GM12878 (cell line): ENCODE measurements around the gene AMIGO2. TPM values are rescaled to one million over a fixed set of nuclear protein-coding genes. Genes with fewer than 3 reads are reported as not detected.

Experiments
- ATAC-seq: fragments of 200-7000 bp; cut with Tn5 transposase; 3 replicates; pipeline ENCODE4 v1.9.1; 2020; ENCODE audit warnings: mild to moderate bottlenecking, moderate library complexity
- BruUV-seq: library from RNA; stranded (reverse); fragments of 400-500 nt; replicated peaks from 2 replicates; lab custom pipeline; 2021; lab: Mats Ljungman, UMichigan
- CTCF ChIA-PET: fragments of 300-600 bp; sonication (Branson Sonifier 250); formaldehyde crosslinking; extraction: SDS; loops from one replicate; lab custom pipeline; 2021; ENCODE audit warnings: inconsistent platforms; lab: Yijun Ruan, JAX
- POLR2A ChIA-PET: fragments of 350-600 bp; formaldehyde crosslinking; extraction: SDS; loops from one replicate; lab custom pipeline; 2021; ENCODE audit warnings: inconsistent platforms; lab: Charles Lee
- RAD21 ChIA-PET: fragments of 300-600 bp; sonication (Branson Sonifier 250); formaldehyde crosslinking; loops from one replicate; lab custom pipeline; 2023; ENCODE audit warnings: antibody characterized with exemption; ENCODE audit not compliant: unreplicated experiment; lab: Charles Lee
- SMC1A ChIA-PET: fragments of 300-600 bp; sonication (Branson Sonifier 250); formaldehyde crosslinking; loops from one replicate; lab custom pipeline; 2023; ENCODE audit not compliant: unreplicated experiment, uncharacterized antibody; lab: Charles Lee
- DNase-seq: peaks from one replicate; pipeline ENCODE4 v3.0.0-alpha.2; 2011; ENCODE audit warnings: low read depth, low spot score
- FAIRE-seq: peaks from 3 replicates; lab custom pipeline; 2011; peaks lifted over from hg19 to GRCh38; lab: Jason Lieb, UNC
- H2AFZ ChIP-seq: 2 replicates; pipeline ENCODE4 v1.6.0; 2011; ENCODE audit warnings: low read depth, low read length, control low read depth; ENCODE audit not compliant: control insufficient read depth
- H3K27ac ChIP-seq: 2 replicates; pipeline ENCODE4 v1.5.1; 2011; ENCODE audit warnings: control low read depth; ENCODE audit not compliant: control insufficient read depth, insufficient read depth
- H3K27me3 ChIP-seq, 2 experiments: replicated peaks in 1 of 2; 2 replicates each; pipeline versions ENCODE4 v1.6.0 to v1.6.1; 2011; ENCODE audit warnings: low read length in 1 of 2; ENCODE audit not compliant: control insufficient read depth in 2 of 2, insufficient read depth in 2 of 2
- H3K36me3 ChIP-seq, 2 experiments: 2 replicates each; pipeline ENCODE4 v1.5.1; 2011; ENCODE audit warnings: low read length in 1 of 2; ENCODE audit not compliant: control insufficient read depth in 2 of 2, insufficient read depth in 2 of 2
- H3K4me1 ChIP-seq: 2 replicates; pipeline ENCODE4 v1.6.1; 2011; ENCODE audit warnings: mild to moderate bottlenecking, low read length, moderate library complexity, mixed read lengths; ENCODE audit not compliant: control insufficient read depth, insufficient read depth
- H3K4me2 ChIP-seq: 2 replicates; pipeline ENCODE4 v1.6.0; 2011; ENCODE audit warnings: control low read depth; ENCODE audit not compliant: control insufficient read depth, insufficient read depth
- H3K4me3 ChIP-seq: fragments of 200-600 bp; sonication (generic); 2 replicates; pipeline ENCODE4 v1.5.1; 2016
- H3K79me2 ChIP-seq: 2 replicates; pipeline ENCODE4 v1.6.0; 2011; ENCODE audit warnings: low read length; ENCODE audit not compliant: control insufficient read depth, insufficient read depth
- H3K9ac ChIP-seq: 2 replicates; pipeline ENCODE4 v1.8.0; 2011; ENCODE audit warnings: low read length, control low read depth, mixed read lengths; ENCODE audit not compliant: control insufficient read depth, insufficient read depth
- H3K9me3 ChIP-seq: replicated peaks from 3 replicates; pipeline ENCODE4 v1.5.1; 2011; ENCODE audit warnings: mild to moderate bottlenecking, low read length; ENCODE audit not compliant: control insufficient read depth, insufficient read depth
- H4K20me1 ChIP-seq: 2 replicates; pipeline ENCODE4 v1.6.0; 2011; ENCODE audit not compliant: control insufficient read depth, insufficient read depth
- CREB1 ChIP-seq: IDR thresholded peaks from 2 replicates; pipeline ENCODE4 v1.6.1; 2012; ENCODE audit warnings: low read depth, mild to moderate bottlenecking, inconsistent platforms
- KAT2A ChIP-seq: conservative IDR thresholded peaks from 2 replicates; pipeline ENCODE4 v1.6.1; 2011; ENCODE audit warnings: low read depth, low read length; ENCODE audit not compliant: control insufficient read depth
- KDM1A ChIP-seq: fragments of 200-600 bp; sonication (generic); IDR thresholded peaks from 2 replicates; pipeline ENCODE4 v1.6.1; 2016; ENCODE audit warnings: borderline replicate concordance
- PML ChIP-seq: IDR thresholded peaks from 2 replicates; pipeline ENCODE4 v1.6.1; 2012; ENCODE audit warnings: low read length, inconsistent platforms
- RELA ChIP-seq: fragments of 450-650 bp; IDR thresholded peaks from 2 replicates; pipeline ENCODE4 v1.8.0; 2014; ENCODE audit warnings: borderline replicate concordance; ENCODE audit not compliant: partially characterized antibody
- SMARCA5 ChIP-seq: fragments of 450-650 bp; IDR thresholded peaks from 2 replicates; pipeline ENCODE4 v1.6.1; 2017; ENCODE audit warnings: mild to moderate bottlenecking
- WRNIP1 ChIP-seq: IDR thresholded peaks from 2 replicates; pipeline ENCODE4 v1.6.1; 2011; ENCODE audit warnings: low read depth, low read length, improper control_type of control experiment, borderline replicate concordance
- WGBS: methylation state at CpG from one replicate; pipeline ENCODE4 v1.1.6; 2016; ENCODE audit warnings: low lambda C conversion rate; ENCODE audit not compliant: insufficient replicate concordance, insufficient coverage; ENCODE audit errors: missing lambda C conversion rate; 5-methylcytosine and 5-hydroxymethylcytosine counted together
- in situ Hi-C: fragments of 300-500 bp; cut with MboI; formaldehyde crosslinking; loops from 9 replicates; pipeline ENCODE4 v1.14.3; 2018; ENCODE audit warnings: mixed read lengths
- intact Hi-C: fragments of 100-400 bp; cut with micrococcal nuclease; formaldehyde crosslinking; loops from one replicate; pipeline ENCODE4 v1.14.2; 2022; ENCODE audit not compliant: unreplicated experiment
- polyA plus RNA-seq, 11 experiments: library from polyadenylated mRNA; depleted of rRNA in 4 of 11; unstranded in 6 of 11; stranded (reverse) in 5 of 11; fragments of >200 nt; fragmentation: Nextera tagmentation in 4 of 11; fragmentation: Illumina TruSeq in 1 of 11; extraction: Ambion mirVana in 4 of 11; extraction: Trizol in 1 of 11; gene quantifications; 1 replicate in 1 of 11; 2 replicates in 10 of 11; pipeline versions ENCODE4 v1.2.1 to v1.2.3, GENCODE V29; 2011 to 2016; ENCODE audit warnings: inconsistent platforms in 2 of 11, missing spikeins in 2 of 11, low read depth in 1 of 11
- total RNA-seq, 4 experiments: library from RNA; depleted of rRNA in 3 of 4; stranded (reverse); fragments of >200 nt in 3 of 4; fragmentation: Illumina TruSeq in 1 of 4; extraction: Trizol in 1 of 4; gene quantifications; 2 replicates each; pipeline versions ENCODE4 v1.2.1 to v1.2.3, GENCODE V29; 2013 to 2021
- TF ChIP-seq, protein P1 (sequence below): fragments of 450-650 bp; IDR thresholded peaks from 2 replicates; pipeline ENCODE4 v1.6.1; 2017; ENCODE audit warnings: low read depth, mild to moderate bottlenecking, moderate library complexity
- TF ChIP-seq, protein P2 (sequence below), 3 experiments: IDR thresholded peaks in 2 of 3; conservative IDR thresholded peaks in 1 of 3; 2 replicates each; pipeline ENCODE4 v1.5.1; 2011; ENCODE audit warnings: low read depth in 3 of 3, low read length in 3 of 3, mild to moderate bottlenecking in 3 of 3, control low read depth in 2 of 3, moderate library complexity in 2 of 3, inconsistent platforms in 1 of 3, mixed read lengths in 1 of 3; ENCODE audit not compliant: control insufficient read depth in 2 of 3, insufficient read depth in 1 of 3; ENCODE audit errors: extremely low read depth in 1 of 3

AMIGO2 gene
- total and polyA plus RNA-seq, 10 of the 15 experiments (the other 5 are each of a cell fraction or from before 2014, with no cell fraction given): 0.03 to 0.15 (median 0.11) TPM; not detected in 7

DNA sequence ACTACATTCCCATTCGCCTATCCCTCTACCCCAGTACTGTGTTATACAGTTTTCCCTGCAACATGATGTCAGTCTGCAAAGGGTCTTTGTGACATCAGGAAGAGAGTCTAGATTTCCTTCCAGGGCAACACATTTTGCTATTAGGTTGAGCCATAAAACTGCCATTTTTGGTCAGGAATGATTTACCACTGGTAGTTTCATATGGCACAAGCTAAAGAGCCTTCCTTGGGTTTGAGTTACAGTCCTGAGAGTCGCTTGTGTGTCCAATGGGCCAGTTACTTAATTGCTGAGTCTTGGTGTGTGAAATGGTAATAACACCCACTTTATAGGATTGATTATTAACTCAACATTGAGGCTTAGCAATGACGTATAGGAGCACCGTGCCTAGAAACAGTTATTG lies 22.6 kb upstream of the AMIGO2 start:
- H3K4me1 ChIP-seq: no peaks in the 10 kb centered on the region
- no peak overlapping the region for H2AFZ ChIP-seq
- H3K9ac ChIP-seq: no peak overlapping the region
- H3K27me3 ChIP-seq: peaks cover 0 to 3% of the 10 kb centered on the region in 2 experiments; a peak in 3 of 4 replicates
- RAD21 ChIA-PET: no interaction called here
- SMC1A ChIA-PET: interaction anchor here (0.9 kb wide), 1 partner anchor 40 kb away, joined by 5 read pairs; no protein-coding TSS in a partner anchor
- BruUV-seq: no TSS peak
- no peak for DNase-seq
- intact Hi-C loops (no loop called here), in situ Hi-C loops (no loop called here)
- TF ChIP-seq KDM1A (no peak), CREB1 (no peak), KAT2A (no peak), SMARCA5 (no peak), RELA (no peak), PML (no peak), WRNIP1 (no peak)
- TF ChIP-seq, protein P1, sequence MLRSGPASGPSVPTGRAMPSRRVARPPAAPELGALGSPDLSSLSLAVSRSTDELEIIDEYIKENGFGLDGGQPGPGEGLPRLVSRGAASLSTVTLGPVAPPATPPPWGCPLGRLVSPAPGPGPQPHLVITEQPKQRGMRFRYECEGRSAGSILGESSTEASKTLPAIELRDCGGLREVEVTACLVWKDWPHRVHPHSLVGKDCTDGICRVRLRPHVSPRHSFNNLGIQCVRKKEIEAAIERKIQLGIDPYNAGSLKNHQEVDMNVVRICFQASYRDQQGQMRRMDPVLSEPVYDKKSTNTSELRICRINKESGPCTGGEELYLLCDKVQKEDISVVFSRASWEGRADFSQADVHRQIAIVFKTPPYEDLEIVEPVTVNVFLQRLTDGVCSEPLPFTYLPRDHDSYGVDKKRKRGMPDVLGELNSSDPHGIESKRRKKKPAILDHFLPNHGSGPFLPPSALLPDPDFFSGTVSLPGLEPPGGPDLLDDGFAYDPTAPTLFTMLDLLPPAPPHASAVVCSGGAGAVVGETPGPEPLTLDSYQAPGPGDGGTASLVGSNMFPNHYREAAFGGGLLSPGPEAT: no peak
- TF ChIP-seq, protein P2, sequence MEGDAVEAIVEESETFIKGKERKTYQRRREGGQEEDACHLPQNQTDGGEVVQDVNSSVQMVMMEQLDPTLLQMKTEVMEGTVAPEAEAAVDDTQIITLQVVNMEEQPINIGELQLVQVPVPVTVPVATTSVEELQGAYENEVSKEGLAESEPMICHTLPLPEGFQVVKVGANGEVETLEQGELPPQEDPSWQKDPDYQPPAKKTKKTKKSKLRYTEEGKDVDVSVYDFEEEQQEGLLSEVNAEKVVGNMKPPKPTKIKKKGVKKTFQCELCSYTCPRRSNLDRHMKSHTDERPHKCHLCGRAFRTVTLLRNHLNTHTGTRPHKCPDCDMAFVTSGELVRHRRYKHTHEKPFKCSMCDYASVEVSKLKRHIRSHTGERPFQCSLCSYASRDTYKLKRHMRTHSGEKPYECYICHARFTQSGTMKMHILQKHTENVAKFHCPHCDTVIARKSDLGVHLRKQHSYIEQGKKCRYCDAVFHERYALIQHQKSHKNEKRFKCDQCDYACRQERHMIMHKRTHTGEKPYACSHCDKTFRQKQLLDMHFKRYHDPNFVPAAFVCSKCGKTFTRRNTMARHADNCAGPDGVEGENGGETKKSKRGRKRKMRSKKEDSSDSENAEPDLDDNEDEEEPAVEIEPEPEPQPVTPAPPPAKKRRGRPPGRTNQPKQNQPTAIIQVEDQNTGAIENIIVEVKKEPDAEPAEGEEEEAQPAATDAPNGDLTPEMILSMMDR (IDR thresholded peaks at IDR 0.05 in 2 of 3, conservative IDR thresholded peaks at IDR 0.05 in 1 of 3; ENCODE audit: control insufficient read depth in 2 of 3, extremely low read depth in 1 of 3, insufficient read depth in 1 of 3, low read depth in 3 of 3, low read length in 3 of 3): no peak
- POLR2A ChIA-PET: no interaction called here
- H3K36me3 ChIP-seq: no peaks in the 10 kb centered on the region
- no peak for FAIRE-seq
- CTCF ChIA-PET: no interaction called here
- ATAC-seq: no peak
- H4K20me1 ChIP-seq: no peaks in the 10 kb centered on the region
- 51% methylated on average over 4 of the region's 4 CpGs for WGBS
- H3K4me3 ChIP-seq: no peak overlapping the region
- no peak overlapping the region for H3K4me2 ChIP-seq
- no peak overlapping the region for H3K27ac ChIP-seq
- no peaks in the 10 kb centered on the region for H3K9me3 ChIP-seq
- H3K79me2 ChIP-seq: no peaks in the 10 kb centered on the region
